A204.1 (cell line): ENCODE measurements around the gene DIP2C.
"Not testable (repeated sequence)": the region's sequence is repeated elsewhere in the genome, so short reads cannot be mapped to it uniquely, and the experiment has no call there.

Source experiments
- FAIRE-seq: peaks from 2 replicates; lab custom pipeline; 2012; peaks lifted over from hg19 to GRCh38; lab: Jason Lieb, UNC

Gene DIP2C

GRCh38 chr10:593421-593820, 96.0 kb downstream of the DIP2C start:
- no peak for FAIRE-seq

- no peak for FAIRE-seq
Measured at GRCh38 chr10:593016-593415, 96.5 kb downstream of the DIP2C start.

GRCh38 chr10:591646-592045, 97.8 kb downstream of the DIP2C start:
- FAIRE-seq = no peak

GRCh38 chr10:590721-591120, 98.7 kb downstream of the DIP2C start:
- FAIRE-seq = no peak

- FAIRE-seq = no peak
Measured at GRCh38 chr10:589961-590680, 99.3 kb downstream of the DIP2C start.

- no peak for FAIRE-seq
Measured at GRCh38 chr10:588246-589165, 101.0 kb downstream of the DIP2C start.

- no peak for FAIRE-seq
Measured at GRCh38 chr10:586716-587115, 102.8 kb downstream of the DIP2C start.

- no peak for FAIRE-seq
Measured at GRCh38 chr10:586151-586550, 103.3 kb downstream of the DIP2C start.

GRCh38 chr10:585502-585901, 104.0 kb downstream of the DIP2C start:
- FAIRE-seq = no peak

GRCh38 chr10:584497-585290, 104.8 kb downstream of the DIP2C start:
- not testable (repeated sequence) for FAIRE-seq

GRCh38 chr10:583433-583832, 106.0 kb downstream of the DIP2C start:
- no peak for FAIRE-seq

- FAIRE-seq = no peak
Measured at GRCh38 chr10:581776-582330, 107.6 kb downstream of the DIP2C start.

GRCh38 chr10:580778-581177, 108.7 kb downstream of the DIP2C start:
- FAIRE-seq = no peak

- FAIRE-seq = no peak
Measured at GRCh38 chr10:576130-576465, 113.4 kb downstream of the DIP2C start.

- FAIRE-seq = no peak
Measured at GRCh38 chr10:575402-576129, 113.9 kb downstream of the DIP2C start.

- no peak for FAIRE-seq
Measured at GRCh38 chr10:572696-573095, 116.8 kb downstream of the DIP2C start.

GRCh38 chr10:571688-572451, 117.6 kb downstream of the DIP2C start:
- no peak for FAIRE-seq

- FAIRE-seq = no peak
Measured at GRCh38 chr10:571166-571565, 118.3 kb downstream of the DIP2C start.

- no peak for FAIRE-seq
Measured at GRCh38 chr10:570628-571163, 118.8 kb downstream of the DIP2C start.

GRCh38 chr10:569961-570627, 119.4 kb downstream of the DIP2C start:
- FAIRE-seq = no peak
